HEK293 (cell line): ENCODE results near the gene ATAT1.

Experiments
- ATF2 ChIP-seq: fragments of 450-650 bp; formaldehyde crosslinking; IDR thresholded peaks from 2 replicates; pipeline ENCODE4 v1.5.1; 2016; ENCODE audit warnings: missing biosample characterization, missing genetic modification characterization, low read depth
- CTCF ChIP-seq: fragments of 450-650 bp; formaldehyde crosslinking; IDR thresholded peaks from 2 replicates; pipeline ENCODE4 v1.5.1; 2016; ENCODE audit warnings: missing biosample characterization, missing genetic modification characterization
- GFI1B ChIP-seq: fragments of 450-650 bp; formaldehyde crosslinking; IDR thresholded peaks from 2 replicates; pipeline ENCODE4 v1.5.1; 2016; ENCODE audit warnings: missing biosample characterization, missing genetic modification characterization
- KLF17 ChIP-seq: fragments of 450-650 bp; formaldehyde crosslinking; IDR thresholded peaks from 2 replicates; pipeline ENCODE4 v1.5.1; 2016; ENCODE audit warnings: missing biosample characterization, missing genetic modification characterization
- TCF7L2 ChIP-seq: IDR thresholded peaks from 2 replicates; pipeline ENCODE4 v1.6.1; 2011; ENCODE audit warnings: low read depth, mild to moderate bottlenecking, inconsistent platforms, low read length, moderate library complexity, borderline replicate concordance
- ZBTB17 ChIP-seq: fragments of 450-650 bp; formaldehyde crosslinking; IDR thresholded peaks from 2 replicates; pipeline ENCODE4 v1.5.1; 2016; ENCODE audit warnings: missing biosample characterization, missing genetic modification characterization
- ZNF274 ChIP-seq, 2 experiments: fragments of 200-500 bp in 1 of 2; fragments of 450-650 bp in 1 of 2; sonication (Bioruptor generic) in 1 of 2; formaldehyde crosslinking in 1 of 2; IDR thresholded peaks; 2 replicates each; pipeline versions ENCODE4 v1.5.1 to v1.6.1; 2014 to 2016; ENCODE audit warnings: borderline replicate concordance in 1 of 2, inconsistent platforms in 1 of 2, low read length in 1 of 2, missing biosample characterization in 1 of 2, missing genetic modification characterization in 1 of 2
- ZNF398 ChIP-seq: fragments of 450-650 bp; formaldehyde crosslinking; IDR thresholded peaks from 2 replicates; pipeline ENCODE4 v1.5.1; 2017; ENCODE audit warnings: missing biosample characterization, missing genetic modification characterization
- ZNF544 ChIP-seq: fragments of 450-650 bp; formaldehyde crosslinking; IDR thresholded peaks from 2 replicates; pipeline ENCODE4 v1.5.0; 2017; ENCODE audit warnings: missing biosample characterization, missing genetic modification characterization
- ZNF639 ChIP-seq: fragments of 450-650 bp; formaldehyde crosslinking; IDR thresholded peaks from 2 replicates; pipeline ENCODE4 v1.5.1; 2016; ENCODE audit warnings: missing biosample characterization, missing genetic modification characterization
- ZNF768 ChIP-seq: fragments of 450-650 bp; formaldehyde crosslinking; IDR thresholded peaks from 2 replicates; pipeline ENCODE4 v1.5.1; 2018; ENCODE audit warnings: missing biosample characterization, mild to moderate bottlenecking, missing genetic modification characterization
- ZNF830 ChIP-seq: fragments of 450-650 bp; IDR thresholded peaks from 2 replicates; pipeline ENCODE4 v1.5.0; 2018; ENCODE audit warnings: missing biosample characterization, missing genetic modification characterization, low read depth, mild to moderate bottlenecking, moderate library complexity

GRCh38 chr6:30684386-30685156, 57.9 kb downstream of the ATAT1 start:
- TF ChIP-seq KLF17 (tag by site-specific recombination) (no peak), ZNF544 (tag by site-specific recombination) (no peak), ZBTB17 (tag by site-specific recombination) (no peak), ZNF639 (tag by site-specific recombination) (no peak), ATF2 (no peak), ZNF274 (IDR thresholded peaks at IDR 0.05; ENCODE audit: low read length) (no peak), ZNF274 (tag by site-specific recombination; IDR thresholded peaks at IDR 0.05; ENCODE audit: borderline replicate concordance) (no peak), CTCF (no peak), ZNF398 (tag by site-specific recombination) (no peak), GFI1B (tag by site-specific recombination) (no peak), TCF7L2 (no peak), ZNF830 (tag by site-specific recombination) (no peak), ZNF768 (tag by site-specific recombination) (no peak)
